Activated CD8-positive, alpha-beta T cell treated with anti-CD3 and anti-CD28 coated beads for 36 hours (primary cell): ENCODE results near the gene ELF4. TPM values are rescaled to one million over a fixed set of nuclear protein-coding genes. Genes with fewer than 3 reads are reported as not detected.
A peak's percentile ranks its signal among the peaks of the same experiment; 100 is the strongest.

Source experiments
- ATAC-seq: fragments of 200-7000 bp; cut with Tn5 transposase; one replicate; pipeline ENCODE4 v1.10.0; 2021; ENCODE audit warnings: mild to moderate bottlenecking, moderate library complexity
- CTCF ChIA-PET: fragments of 350-600 bp; sonication (Branson Sonifier 250); formaldehyde crosslinking; loops from one replicate; lab custom pipeline; 2021; ENCODE audit warnings: antibody characterized with exemption; lab: Charles Lee
- POLR2A ChIA-PET: fragments of 350-600 bp; sonication (Branson Sonifier 250); formaldehyde crosslinking; loops from one replicate; lab custom pipeline; 2021; ENCODE audit warnings: antibody characterized with exemption; lab: Charles Lee
- DNase-seq: peaks from one replicate; pipeline ENCODE4 v3.0.0-alpha.2; 2020
- H3K27ac Mint-ChIP-seq: one replicate; pipeline ENCODE4 v1.8.0; 2021; ENCODE audit warnings: mild to moderate bottlenecking, mixed read lengths
- H3K27me3 Mint-ChIP-seq: one replicate; pipeline ENCODE4 v1.8.0; 2021; ENCODE audit warnings: mixed read lengths
- H3K36me3 Mint-ChIP-seq: one replicate; pipeline ENCODE4 v1.8.0; 2021; ENCODE audit warnings: low read depth, mixed read lengths
- H3K4me1 Mint-ChIP-seq: one replicate; pipeline ENCODE4 v1.8.0; 2021; ENCODE audit warnings: low read depth, mixed read lengths
- H3K4me3 Mint-ChIP-seq: one replicate; pipeline ENCODE4 v1.8.0; 2021; ENCODE audit warnings: mild to moderate bottlenecking, moderate library complexity, mixed read lengths
- H3K9me3 Mint-ChIP-seq: one replicate; pipeline ENCODE4 v1.8.0; 2021; ENCODE audit warnings: mixed read lengths
- intact Hi-C: fragments of 100-400 bp; cut with micrococcal nuclease; formaldehyde crosslinking; loops from one replicate; pipeline ENCODE4 v1.10.0; 2022
- total RNA-seq, 2 experiments: library from RNA; stranded (reverse); gene quantifications; one replicate each; pipeline ENCODE4 v1.2.3, GENCODE V29; 2021
- TF ChIP-seq, protein P1 (sequence below): fragments of 200-600 bp; IDR thresholded peaks from one replicate; pipeline ENCODE4 v1.8.0; 2022; ENCODE audit warnings: antibody characterized with exemption, mild to moderate bottlenecking

ELF4 gene
- total RNA-seq, 2 experiments from 2014 or later = 17.5 TPM

DNA sequence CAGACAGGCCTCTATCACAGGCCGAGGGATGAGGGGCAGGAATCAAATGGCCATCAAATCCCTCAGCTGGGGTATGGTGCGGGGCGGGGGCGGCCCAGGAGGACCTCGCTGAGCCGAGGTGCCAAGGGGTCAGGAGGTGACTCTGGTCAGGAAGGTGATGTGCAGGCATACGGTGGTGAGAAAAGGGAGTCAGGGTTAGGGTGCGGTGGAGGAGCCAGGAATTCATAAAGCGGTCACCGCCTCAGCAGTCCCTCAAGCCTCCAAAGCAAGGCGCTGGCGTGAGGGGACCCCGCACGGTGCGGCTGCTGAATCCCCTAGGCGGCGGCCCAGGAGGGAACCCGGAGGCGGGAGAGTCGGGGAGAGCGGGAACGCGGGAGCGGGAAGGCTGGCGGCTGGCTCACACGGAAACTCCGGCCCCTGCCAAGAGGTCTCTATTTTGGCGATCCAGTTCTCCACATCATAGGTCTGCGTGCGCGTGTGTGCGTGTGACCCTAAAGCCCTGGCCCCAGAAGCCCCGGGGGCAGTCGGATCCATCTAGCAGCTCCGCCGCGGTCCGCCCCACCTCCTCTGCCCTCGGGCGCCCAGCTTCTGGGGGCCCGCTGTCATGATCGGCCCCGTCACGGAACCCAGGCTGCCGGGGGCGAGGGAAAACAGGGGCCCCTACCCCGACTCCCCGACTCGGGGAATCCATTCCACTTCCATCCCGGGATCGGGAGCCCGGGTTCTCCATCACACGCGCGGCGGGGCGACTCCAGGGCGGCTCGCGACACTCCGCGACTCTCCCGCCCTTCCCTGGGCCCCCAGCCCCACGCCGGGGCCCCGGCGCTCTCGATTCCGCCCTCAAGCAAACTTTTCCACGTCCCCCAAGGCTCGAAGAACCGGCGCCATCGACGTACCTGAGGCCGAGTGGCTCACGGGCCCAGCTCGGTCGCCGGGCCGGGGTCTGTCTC is 593 bp downstream of the ELF4 start:
- Mint-ChIP-seq H3K4me1 (peaks cover 37% of the 10 kb centered on the region), H3K27me3 (no peaks in the 10 kb centered on the region), H3K36me3 (peaks cover 3% of the 10 kb centered on the region), H3K4me3 (peak overlapping the region; percentile 90), H3K27ac (peak overlapping the region; percentile 95), H3K9me3 (no peaks in the 10 kb centered on the region)
- intact Hi-C loops = no loop called here
- ChIA-PET POLR2A (interaction anchor here (0.8 to 4.7 kb wide), 9 partner anchors 10 to 67 kb away, joined by 3 to 22 read pairs (median 3); no protein-coding TSS in a partner anchor), CTCF (interaction anchor here (1.0 to 3.4 kb wide), 3 partner anchors 14 to 29 kb away, joined by 3 to 18 read pairs (median 5); no protein-coding TSS in a partner anchor)
- TF ChIP-seq, protein P1, sequence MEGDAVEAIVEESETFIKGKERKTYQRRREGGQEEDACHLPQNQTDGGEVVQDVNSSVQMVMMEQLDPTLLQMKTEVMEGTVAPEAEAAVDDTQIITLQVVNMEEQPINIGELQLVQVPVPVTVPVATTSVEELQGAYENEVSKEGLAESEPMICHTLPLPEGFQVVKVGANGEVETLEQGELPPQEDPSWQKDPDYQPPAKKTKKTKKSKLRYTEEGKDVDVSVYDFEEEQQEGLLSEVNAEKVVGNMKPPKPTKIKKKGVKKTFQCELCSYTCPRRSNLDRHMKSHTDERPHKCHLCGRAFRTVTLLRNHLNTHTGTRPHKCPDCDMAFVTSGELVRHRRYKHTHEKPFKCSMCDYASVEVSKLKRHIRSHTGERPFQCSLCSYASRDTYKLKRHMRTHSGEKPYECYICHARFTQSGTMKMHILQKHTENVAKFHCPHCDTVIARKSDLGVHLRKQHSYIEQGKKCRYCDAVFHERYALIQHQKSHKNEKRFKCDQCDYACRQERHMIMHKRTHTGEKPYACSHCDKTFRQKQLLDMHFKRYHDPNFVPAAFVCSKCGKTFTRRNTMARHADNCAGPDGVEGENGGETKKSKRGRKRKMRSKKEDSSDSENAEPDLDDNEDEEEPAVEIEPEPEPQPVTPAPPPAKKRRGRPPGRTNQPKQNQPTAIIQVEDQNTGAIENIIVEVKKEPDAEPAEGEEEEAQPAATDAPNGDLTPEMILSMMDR = no peak
- ATAC-seq (peak; percentile 34), DNase-seq (peak; percentile 37)

DNA sequence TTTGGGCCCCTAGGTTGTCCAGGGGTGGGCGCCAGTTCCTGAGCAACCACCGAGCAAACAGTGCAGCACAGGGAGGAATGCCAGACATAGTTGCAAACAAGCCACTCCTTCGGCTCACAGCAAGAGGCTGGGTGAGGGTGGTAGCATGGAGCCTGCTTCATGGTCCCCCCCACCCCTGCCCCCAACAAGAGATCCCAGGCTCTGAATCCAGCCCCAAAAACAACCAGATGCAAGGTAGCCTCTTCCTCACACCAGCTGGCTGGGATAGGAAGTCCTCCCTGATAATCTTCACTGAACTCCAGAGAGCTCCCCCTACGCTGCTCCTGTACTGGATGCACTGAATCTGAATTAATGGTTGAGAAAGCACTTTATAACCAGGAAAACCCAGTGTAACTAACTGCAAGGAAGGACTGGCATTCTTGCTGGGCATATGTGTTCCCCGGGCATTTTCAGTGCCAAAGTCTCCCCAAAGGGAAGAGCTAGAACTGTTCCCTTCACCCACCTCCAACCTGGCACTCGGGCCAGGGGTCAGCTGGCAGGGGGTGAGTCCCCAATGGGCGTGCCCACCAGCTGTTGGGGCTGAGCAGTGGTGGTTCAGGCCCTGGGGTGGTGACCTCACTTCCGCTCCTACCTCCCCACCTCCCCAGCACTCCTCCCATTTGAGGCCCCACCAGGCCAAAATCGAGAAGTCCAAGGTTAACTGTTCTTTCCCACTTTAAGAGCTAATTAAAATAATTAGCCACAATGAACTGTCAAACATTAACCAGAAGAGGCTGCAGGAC is 1.5 kb downstream of the ELF4 start:
- Mint-ChIP-seq H3K27ac (peak overlapping the region; percentile 95), H3K27me3 (no peaks in the 10 kb centered on the region), H3K36me3 (peaks cover 3% of the 10 kb centered on the region), H3K4me3 (peak overlapping the region; percentile 90), H3K9me3 (no peaks in the 10 kb centered on the region), H3K4me1 (peaks cover 37% of the 10 kb centered on the region)
- POLR2A ChIA-PET = interaction anchor here (0.8 to 4.7 kb wide), 8 partner anchors 11 to 68 kb away, joined by 3 to 22 read pairs (median 4); no protein-coding TSS in a partner anchor
- TF ChIP-seq, protein P1 = no peak
- DNase-seq (peak; percentile 62), ATAC-seq (peak; percentile 64)
- CTCF ChIA-PET = interaction anchor here (2.0 to 3.4 kb wide), 2 partner anchors 22 to 28 kb away, joined by 5 to 18 read pairs; no protein-coding TSS in a partner anchor
- intact Hi-C loops = no loop called here

DNA sequence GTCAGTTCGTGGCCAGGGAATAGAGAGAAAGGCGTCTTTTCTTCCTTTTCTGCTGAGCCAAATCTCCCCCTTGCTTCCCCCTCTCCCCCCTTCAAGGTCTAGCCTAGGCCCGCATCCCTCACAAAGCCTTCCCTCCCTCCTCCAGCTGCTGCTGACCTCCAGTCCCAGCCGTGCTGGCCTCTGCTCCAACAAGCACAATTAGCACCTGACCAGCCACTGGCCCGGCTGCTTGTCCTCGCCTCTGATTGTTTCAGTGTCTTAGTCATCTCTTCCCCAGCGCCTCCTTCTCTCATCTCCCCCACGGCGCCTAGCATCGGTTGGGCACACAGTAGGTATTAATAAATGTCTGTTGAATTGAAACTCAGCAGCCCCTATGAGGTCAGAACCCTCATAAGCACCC is 4.2 kb downstream of the ELF4 start:
- H3K4me3 Mint-ChIP-seq = no peak overlapping the region
- TF ChIP-seq, protein P1 = no peak
- H3K4me1 Mint-ChIP-seq = peaks cover 46% of the 10 kb centered on the region
- intact Hi-C loops = no loop called here
- no peaks in the 10 kb centered on the region for H3K9me3 Mint-ChIP-seq
- no peak overlapping the region for H3K27ac Mint-ChIP-seq
- no peak for ATAC-seq
- POLR2A ChIA-PET = interaction anchor here (1.3 kb wide), 1 partner anchor 8 kb away, joined by 3 read pairs; no protein-coding TSS in a partner anchor
- CTCF ChIA-PET = interaction anchor here (1.7 kb wide), 1 partner anchor 24 kb away, joined by 5 read pairs; no protein-coding TSS in a partner anchor
- H3K27me3 Mint-ChIP-seq = no peaks in the 10 kb centered on the region
- DNase-seq = no peak
- peaks cover 3% of the 10 kb centered on the region for H3K36me3 Mint-ChIP-seq

GRCh38 chrX:130105244-130105643 is 5.1 kb downstream of the ELF4 start:
- H3K4me1 Mint-ChIP-seq = peaks cover 54% of the 10 kb centered on the region
- DNase-seq (no peak), ATAC-seq (no peak)
- peak overlapping the region; percentile 66 for H3K27ac Mint-ChIP-seq
- intact Hi-C loops = no loop called here
- no peak overlapping the region for H3K4me3 Mint-ChIP-seq
- ChIA-PET POLR2A (interaction anchor here (1.0 kb wide), 1 partner anchor 60 kb away, joined by 3 read pairs; the partner anchor contains the start of gene AIFM1), CTCF (interaction anchor here (0.6 to 1.7 kb wide), 3 partner anchors 23 to 811 kb away, joined by 4 to 5 read pairs (median 4); no protein-coding TSS in a partner anchor)
- H3K9me3 Mint-ChIP-seq = no peaks in the 10 kb centered on the region
- TF ChIP-seq, protein P1 = no peak
- peaks cover 3% of the 10 kb centered on the region for H3K36me3 Mint-ChIP-seq
- H3K27me3 Mint-ChIP-seq = no peaks in the 10 kb centered on the region
